ENCODE results near the gene LRRC8D. TPM values are rescaled to one million over a fixed set of nuclear protein-coding genes. Genes with fewer than 3 reads are reported as not detected.

LRRC8D gene
- total RNA-seq, 4 donors from 2014 or later, result 28.9 to 113 (median 58.8) TPM

- no peaks in the 10 kb centered on the region for H3K4me1 ChIP-seq
- H3K27ac ChIP-seq, result no peak overlapping the region
- no peak for DNase-seq
- peaks cover 0 to 20% (median 0%) of the 10 kb centered on the region in 3 donors for H3K36me3 ChIP-seq
- H3K27me3 ChIP-seq, result no peaks in the 10 kb centered on the region
- TF ChIP-seq CTCF (IDR thresholded peaks at IDR 0.05) (no peak), POLR2A (IDR thresholded peaks at IDR 0.05) (no peak)
- no peak overlapping the region for H3K4me3 ChIP-seq
- H3K9me3 ChIP-seq, result no peaks in the 10 kb centered on the region
These were observed 109.7 kb downstream of the LRRC8D start for GRCh38 chr1:89930579-89930978.

- Histone ChIP-seq H3K4me3 (no peak overlapping the region), H3K27ac (no peak overlapping the region), H3K27me3 (no peaks in the 10 kb centered on the region), H3K4me1 (no peaks in the 10 kb centered on the region), H3K9me3 (no peaks in the 10 kb centered on the region), H3K36me3 (peaks cover 0 to 20% (median 0%) of the 10 kb centered on the region in 3 donors)
- DNase-seq, result no peak
- TF ChIP-seq CTCF (IDR thresholded peaks at IDR 0.05) (no peak), POLR2A (IDR thresholded peaks at IDR 0.05) (no peak)
These were observed 111.1 kb downstream of the LRRC8D start for GRCh38 chr1:89931964-89932363.

GRCh38 chr1:89932598-89933364, 111.9 kb downstream of the LRRC8D start:
- TF ChIP-seq POLR2A (IDR thresholded peaks at IDR 0.05), result no peak
- TF ChIP-seq CTCF (IDR thresholded peaks at IDR 0.05), result no peak
- no peaks in the 10 kb centered on the region for H3K27me3 ChIP-seq
- peaks cover 0 to 20% (median 0%) of the 10 kb centered on the region in 3 donors for H3K36me3 ChIP-seq
- H3K4me3 ChIP-seq, result no peak overlapping the region
- H3K27ac ChIP-seq, result no peak overlapping the region
- no peaks in the 10 kb centered on the region for H3K9me3 ChIP-seq
- DNase-seq, result no peak
- H3K4me1 ChIP-seq, result no peaks in the 10 kb centered on the region

- Histone ChIP-seq H3K27me3 (no peaks in the 10 kb centered on the region), H3K36me3 (peaks cover 0 to 20% (median 0%) of the 10 kb centered on the region in 3 donors), H3K9me3 (no peaks in the 10 kb centered on the region), H3K4me1 (no peaks in the 10 kb centered on the region), H3K27ac (no peak overlapping the region), H3K4me3 (no peak overlapping the region)
- DNase-seq, result no peak
- TF ChIP-seq POLR2A (IDR thresholded peaks at IDR 0.05), result no peak
- TF ChIP-seq CTCF (IDR thresholded peaks at IDR 0.05), result no peak
These were observed 113.6 kb downstream of the LRRC8D start for GRCh38 chr1:89934461-89934860.

- H3K4me3 ChIP-seq, result no peak overlapping the region
- DNase-seq, result no peak
- H3K9me3 ChIP-seq, result no peaks in the 10 kb centered on the region
- no peak for TF ChIP-seq POLR2A (IDR thresholded peaks at IDR 0.05)
- no peak for TF ChIP-seq CTCF (IDR thresholded peaks at IDR 0.05)
- peaks cover 0 to 20% (median 0%) of the 10 kb centered on the region in 3 donors for H3K36me3 ChIP-seq
- no peak overlapping the region for H3K27ac ChIP-seq
- H3K4me1 ChIP-seq, result no peaks in the 10 kb centered on the region
- H3K27me3 ChIP-seq, result no peaks in the 10 kb centered on the region
These were observed 114.4 kb downstream of the LRRC8D start for GRCh38 chr1:89935235-89935634.
